MM.1S (cell line): ENCODE measurements around the gene PRDM11.

Experiments used
- DNase-seq: peaks from one replicate; pipeline ENCODE4 v3.0.0-alpha.2; 2015
- H2AFZ ChIP-seq: fragments of 300-600 bp; sonication (generic); 2 replicates; pipeline ENCODE4 v1.6.0; 2016; ENCODE audit warnings: antibody characterized with exemption, low read length
- H3F3A ChIP-seq: fragments of 300-600 bp; sonication (generic); 2 replicates; pipeline ENCODE4 v1.6.1; 2016; ENCODE audit warnings: mild to moderate bottlenecking, antibody characterized with exemption, low read length, moderate library complexity, mixed read lengths; ENCODE audit not compliant: insufficient read depth
- H3K27ac ChIP-seq: fragments of 300-600 bp; sonication (generic); 2 replicates; pipeline ENCODE4 v1.5.1; 2016; ENCODE audit warnings: mild to moderate bottlenecking, low read length
- H3K27me3 ChIP-seq: fragments of 300-600 bp; sonication (generic); replicated peaks from 2 replicates; pipeline ENCODE4 v1.6.0; 2016; ENCODE audit warnings: low read length; ENCODE audit not compliant: insufficient read depth
- H3K36me3 ChIP-seq: fragments of 300-600 bp; sonication (generic); replicated peaks from 2 replicates; pipeline ENCODE4 v1.6.1; 2016; ENCODE audit warnings: mild to moderate bottlenecking, low read length, mixed read lengths; ENCODE audit not compliant: insufficient read depth
- H3K4me1 ChIP-seq: fragments of 300-600 bp; sonication (generic); 2 replicates; pipeline ENCODE4 v1.6.1; 2016; ENCODE audit warnings: low read length, mixed read lengths
- H3K4me2 ChIP-seq: fragments of 300-600 bp; sonication (generic); 2 replicates; pipeline ENCODE4 v1.6.0; 2016; ENCODE audit warnings: low read depth, low read length
- H3K4me3 ChIP-seq: fragments of 300-600 bp; sonication (generic); 2 replicates; pipeline ENCODE4 v1.5.1; 2016; ENCODE audit warnings: low read length, mixed read lengths
- H3K79me2 ChIP-seq: fragments of 300-600 bp; sonication (generic); 2 replicates; pipeline ENCODE4 v1.6.1; 2016; ENCODE audit warnings: mixed run types, low read length, mixed read lengths
- H3K9ac ChIP-seq: fragments of 300-600 bp; sonication (generic); 2 replicates; pipeline ENCODE4 v1.6.1; 2016; ENCODE audit warnings: low read length, mixed read lengths
- H3K9me2 ChIP-seq: fragments of 300-600 bp; sonication (generic); replicated peaks from 2 replicates; pipeline ENCODE4 v1.6.1; 2016; ENCODE audit warnings: mild to moderate bottlenecking, low read length, mixed read lengths; ENCODE audit not compliant: insufficient read depth
- H3K9me3 ChIP-seq: fragments of 300-600 bp; sonication (generic); replicated peaks from 2 replicates; pipeline ENCODE4 v1.6.1; 2016; ENCODE audit warnings: mild to moderate bottlenecking, low read length, mixed read lengths; ENCODE audit not compliant: insufficient read depth
- H4K20me1 ChIP-seq: fragments of 300-600 bp; sonication (generic); 2 replicates; pipeline ENCODE4 v1.6.1; 2016; ENCODE audit warnings: mild to moderate bottlenecking, low read length, moderate library complexity, mixed read lengths; ENCODE audit not compliant: insufficient read depth
- EZH2 ChIP-seq: fragments of 300-600 bp; sonication (generic); optimal IDR thresholded peaks from 2 replicates; pipeline ENCODE3; 2017; ENCODE audit warnings: low read depth, mild to moderate bottlenecking, antibody characterized with exemption, low read length, mixed read lengths
- EZH2phosphoT487 ChIP-seq: fragments of 300-600 bp; sonication (generic); IDR thresholded peaks from 2 replicates; pipeline ENCODE4 v1.6.1; 2018; ENCODE audit warnings: antibody characterized with exemption, low read length
- TF ChIP-seq, protein P1 (sequence below): fragments of 300-600 bp; sonication (generic); IDR thresholded peaks from 2 replicates; pipeline ENCODE4 v1.5.1; 2016; ENCODE audit warnings: antibody characterized with exemption, low read length, mixed read lengths

The PRDM11 gene

DNA sequence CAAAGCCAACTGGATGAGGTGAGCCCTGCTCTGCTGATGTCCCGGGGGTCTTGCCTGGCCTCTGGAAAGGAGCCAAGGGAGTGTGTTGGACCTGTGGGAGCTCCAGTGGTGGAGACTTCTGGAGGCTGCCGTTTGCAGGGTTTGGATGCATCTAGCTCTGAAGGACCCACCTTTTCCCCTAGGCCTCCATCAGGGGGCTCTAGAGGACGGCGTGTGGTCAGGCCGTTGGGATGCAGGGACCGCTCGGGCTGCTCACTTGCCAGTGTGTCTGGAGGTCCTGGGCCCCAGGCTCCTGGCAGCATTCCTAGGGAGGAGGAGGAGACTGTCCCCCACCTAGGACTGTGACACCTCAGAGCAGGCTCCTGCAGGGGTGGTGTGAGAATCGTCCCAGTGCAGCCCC lies 58.3 kb downstream of the PRDM11 start:
- Histone ChIP-seq H3K36me3 (no peaks in the 10 kb centered on the region), H4K20me1 (no peaks in the 10 kb centered on the region), H3K9ac (no peak overlapping the region), H3K4me2 (no peak overlapping the region), H3F3A (no peaks in the 10 kb centered on the region), H2AFZ (no peak overlapping the region), H3K27me3 (no peaks in the 10 kb centered on the region), H3K4me1 (no peaks in the 10 kb centered on the region), H3K9me2 (no peaks in the 10 kb centered on the region), H3K79me2 (no peaks in the 10 kb centered on the region), H3K4me3 (no peak overlapping the region), H3K9me3 (no peaks in the 10 kb centered on the region), H3K27ac (no peak overlapping the region)
- TF ChIP-seq EZH2 (no peak), EZH2phosphoT487 (no peak)
- TF ChIP-seq, protein P1, sequence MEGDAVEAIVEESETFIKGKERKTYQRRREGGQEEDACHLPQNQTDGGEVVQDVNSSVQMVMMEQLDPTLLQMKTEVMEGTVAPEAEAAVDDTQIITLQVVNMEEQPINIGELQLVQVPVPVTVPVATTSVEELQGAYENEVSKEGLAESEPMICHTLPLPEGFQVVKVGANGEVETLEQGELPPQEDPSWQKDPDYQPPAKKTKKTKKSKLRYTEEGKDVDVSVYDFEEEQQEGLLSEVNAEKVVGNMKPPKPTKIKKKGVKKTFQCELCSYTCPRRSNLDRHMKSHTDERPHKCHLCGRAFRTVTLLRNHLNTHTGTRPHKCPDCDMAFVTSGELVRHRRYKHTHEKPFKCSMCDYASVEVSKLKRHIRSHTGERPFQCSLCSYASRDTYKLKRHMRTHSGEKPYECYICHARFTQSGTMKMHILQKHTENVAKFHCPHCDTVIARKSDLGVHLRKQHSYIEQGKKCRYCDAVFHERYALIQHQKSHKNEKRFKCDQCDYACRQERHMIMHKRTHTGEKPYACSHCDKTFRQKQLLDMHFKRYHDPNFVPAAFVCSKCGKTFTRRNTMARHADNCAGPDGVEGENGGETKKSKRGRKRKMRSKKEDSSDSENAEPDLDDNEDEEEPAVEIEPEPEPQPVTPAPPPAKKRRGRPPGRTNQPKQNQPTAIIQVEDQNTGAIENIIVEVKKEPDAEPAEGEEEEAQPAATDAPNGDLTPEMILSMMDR, result no peak
- DNase-seq, result no peak

DNA sequence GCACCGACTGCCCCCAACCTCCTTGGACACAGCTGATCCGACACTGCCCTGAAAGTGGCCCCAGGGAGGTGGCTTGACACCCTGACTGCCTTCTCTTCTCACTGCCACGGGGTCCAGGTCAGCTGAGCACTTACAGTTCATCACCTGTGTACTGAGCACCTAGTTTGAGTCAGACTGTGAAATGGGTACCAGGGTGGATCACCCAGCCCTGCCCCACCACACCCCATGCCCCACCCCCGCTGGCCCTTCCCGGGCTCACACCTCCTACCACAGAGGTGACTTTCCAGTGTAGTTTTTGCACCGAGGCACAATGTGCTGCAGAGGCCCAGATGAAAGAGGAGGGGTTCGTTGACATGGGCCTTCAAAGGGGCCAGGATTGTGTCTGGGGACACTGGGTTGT lies 59.5 kb downstream of the PRDM11 start:
- no peak for TF ChIP-seq EZH2
- no peak for TF ChIP-seq EZH2phosphoT487
- TF ChIP-seq, protein P1, result no peak
- no peaks in the 10 kb centered on the region for H3F3A ChIP-seq
- H3K36me3 ChIP-seq, result no peaks in the 10 kb centered on the region
- no peaks in the 10 kb centered on the region for H3K4me1 ChIP-seq
- H3K9ac ChIP-seq, result no peak overlapping the region
- H3K79me2 ChIP-seq, result no peaks in the 10 kb centered on the region
- H2AFZ ChIP-seq, result no peak overlapping the region
- H4K20me1 ChIP-seq, result no peaks in the 10 kb centered on the region
- no peak overlapping the region for H3K4me3 ChIP-seq
- no peaks in the 10 kb centered on the region for H3K9me2 ChIP-seq
- no peak for DNase-seq
- H3K27me3 ChIP-seq, result no peaks in the 10 kb centered on the region
- H3K4me2 ChIP-seq, result no peak overlapping the region
- H3K9me3 ChIP-seq, result no peaks in the 10 kb centered on the region
- H3K27ac ChIP-seq, result no peak overlapping the region

DNA sequence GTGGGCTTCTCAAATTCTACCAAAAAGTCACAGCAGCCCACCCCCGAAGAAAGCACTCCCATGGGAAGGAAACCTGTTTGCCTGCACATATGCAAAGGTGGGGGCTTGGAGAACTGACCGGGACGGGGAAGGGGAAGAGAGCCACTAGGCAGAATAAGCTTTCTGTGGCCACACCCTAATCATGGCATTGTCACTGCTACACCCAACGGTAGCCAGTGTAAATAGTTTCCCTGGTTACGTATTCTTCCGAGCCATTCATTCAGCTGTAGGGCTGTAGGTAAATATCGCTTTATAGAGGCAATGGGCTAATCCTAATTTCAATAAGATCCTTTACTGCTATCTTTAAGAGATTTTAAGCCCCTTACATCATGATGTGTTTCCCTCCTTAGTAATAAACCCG lies 61.7 kb downstream of the PRDM11 start:
- Histone ChIP-seq H2AFZ (no peak overlapping the region), H3K4me3 (no peak overlapping the region), H3F3A (no peaks in the 10 kb centered on the region), H3K9me2 (no peaks in the 10 kb centered on the region), H4K20me1 (no peaks in the 10 kb centered on the region), H3K9me3 (no peaks in the 10 kb centered on the region), H3K36me3 (no peaks in the 10 kb centered on the region), H3K4me2 (no peak overlapping the region), H3K9ac (no peak overlapping the region), H3K27ac (no peak overlapping the region), H3K79me2 (no peaks in the 10 kb centered on the region), H3K27me3 (no peaks in the 10 kb centered on the region), H3K4me1 (no peaks in the 10 kb centered on the region)
- DNase-seq, result no peak
- no peak for TF ChIP-seq EZH2
- TF ChIP-seq, protein P1, result no peak
- TF ChIP-seq EZH2phosphoT487, result no peak
